IPS-NIHi7 (cell line): ENCODE measurements around the gene MGAT5B.

Source experiments
- DNase-seq: peaks from one replicate; pipeline ENCODE4 v3.0.0; 2012; ENCODE audit warnings: mixed read lengths; ENCODE audit errors: extremely low spot score

The MGAT5B gene

GRCh38 chr17:76927577-76927976 lies 59.4 kb downstream of the MGAT5B start:
- DNase-seq: no peak

DNA sequence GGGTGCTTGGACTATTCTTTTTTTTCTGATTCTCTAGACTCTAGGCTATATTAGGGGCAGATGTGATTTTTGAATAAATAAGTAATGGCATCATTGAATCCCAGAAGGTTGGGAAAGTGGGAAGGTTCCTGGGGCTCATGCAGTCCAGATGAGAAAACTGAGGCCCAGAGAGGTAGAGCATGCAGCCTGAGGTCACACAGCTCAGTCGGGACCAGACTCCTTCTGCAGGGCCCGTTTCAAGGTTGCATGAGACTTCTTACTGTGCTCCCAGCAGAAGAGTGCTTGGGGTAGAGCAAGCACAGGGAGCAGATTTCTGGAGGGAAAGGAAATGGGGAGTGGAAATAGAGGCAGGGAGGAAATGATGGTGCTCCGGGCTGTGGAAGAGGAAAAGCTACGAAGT lies 59.8 kb downstream of the MGAT5B start:
- no peak for DNase-seq

DNA sequence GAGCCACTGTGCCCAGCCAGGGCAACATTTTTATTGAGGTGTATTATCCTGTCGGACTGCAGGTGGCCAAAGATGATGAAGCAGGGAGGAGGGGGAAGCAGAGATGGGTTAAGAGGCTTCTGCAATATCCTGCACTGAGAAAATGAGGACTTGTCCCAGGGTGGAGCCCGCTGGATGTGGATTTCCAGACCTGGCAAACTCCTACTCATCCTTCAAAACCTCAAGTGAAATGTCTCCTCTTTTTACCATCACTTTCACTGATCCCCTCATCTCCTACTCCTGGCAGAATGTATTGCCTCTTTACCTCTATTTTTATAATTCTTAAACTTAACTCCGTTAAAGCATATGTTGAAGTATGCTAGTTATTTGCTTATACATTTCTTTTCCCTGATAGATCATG lies 60.9 kb downstream of the MGAT5B start:
- no peak for DNase-seq

DNA sequence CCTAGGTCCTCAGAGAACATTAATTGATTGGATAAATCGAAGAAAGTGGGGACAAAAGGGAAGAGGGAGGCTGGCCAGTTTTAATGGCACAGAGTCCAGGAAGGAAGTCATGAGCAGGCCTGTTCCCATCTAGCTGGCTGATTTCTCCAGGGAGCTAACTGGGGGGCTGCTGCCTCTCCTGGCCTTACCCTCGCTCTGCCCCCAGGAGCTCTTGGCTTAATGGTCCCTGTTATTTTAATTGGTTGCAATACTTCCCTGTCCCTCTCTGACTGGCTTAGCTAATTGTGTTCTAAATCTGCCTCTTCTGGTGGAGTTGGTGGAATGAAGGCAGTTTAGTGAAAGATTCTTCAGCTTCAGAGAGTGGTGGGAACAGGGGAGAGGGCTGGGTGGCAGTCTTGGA lies 61.4 kb downstream of the MGAT5B start:
- DNase-seq: no peak

GRCh38 chr17:76930107-76930506 lies 61.9 kb downstream of the MGAT5B start:
- no peak for DNase-seq

GRCh38 chr17:76932402-76933333 lies 64.5 kb downstream of the MGAT5B start:
- no peak for DNase-seq

- no peak for DNase-seq
Observed at GRCh38 chr17:76934561-76935320, 66.5 kb downstream of the MGAT5B start.

GRCh38 chr17:76935331-76935730 lies 67.1 kb downstream of the MGAT5B start:
- no peak for DNase-seq

GRCh38 chr17:76937238-76937637 lies 69.0 kb downstream of the MGAT5B start:
- no peak for DNase-seq

GRCh38 chr17:76938009-76938408 lies 69.8 kb downstream of the MGAT5B start:
- DNase-seq: no peak

DNA sequence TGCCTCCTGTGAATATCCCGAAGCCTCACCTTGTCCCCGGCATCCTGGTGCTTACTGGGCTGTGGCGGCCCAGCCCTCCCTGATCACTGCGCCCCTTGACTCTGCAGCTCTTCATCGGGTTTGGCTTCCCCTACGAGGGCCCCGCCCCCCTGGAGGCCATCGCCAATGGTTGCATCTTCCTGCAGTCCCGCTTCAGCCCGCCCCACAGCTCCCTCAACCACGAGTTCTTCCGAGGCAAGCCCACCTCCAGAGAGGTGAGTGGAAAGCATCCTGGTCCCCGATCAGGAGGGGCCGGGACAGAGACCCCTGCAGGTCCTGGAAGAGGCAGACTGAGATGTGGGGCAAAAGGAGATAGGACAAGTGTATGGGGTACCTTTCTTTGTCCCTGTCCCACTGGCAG lies 72.1 kb downstream of the MGAT5B start:
- peak; percentile 66 for DNase-seq

GRCh38 chr17:76940738-76941350 lies 72.6 kb downstream of the MGAT5B start:
- peak; percentile 77 for DNase-seq

GRCh38 chr17:76943202-76943601 lies 75.0 kb downstream of the MGAT5B start:
- no peak for DNase-seq

DNA sequence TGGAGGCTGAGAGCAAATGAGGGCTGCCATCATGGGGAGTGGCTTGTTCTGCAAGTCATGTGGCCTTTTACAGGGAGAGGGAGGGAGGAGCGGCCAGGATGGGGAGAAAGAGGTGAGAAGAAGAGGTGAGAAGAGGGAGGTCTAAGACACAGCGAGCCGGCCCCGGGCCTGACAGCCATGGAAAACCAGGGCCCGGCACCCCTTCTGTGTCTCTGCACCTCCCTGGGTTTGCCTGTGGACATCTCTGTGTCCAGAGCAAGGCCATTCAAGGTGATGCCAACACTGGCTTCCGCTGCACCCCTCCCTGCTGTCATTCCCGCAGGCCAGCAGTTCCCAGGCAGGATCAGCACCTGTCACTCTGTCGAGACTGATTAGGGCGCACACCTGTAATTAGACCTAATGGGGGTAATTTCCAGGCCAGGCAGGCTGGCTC lies 75.6 kb downstream of the MGAT5B start:
- no peak for DNase-seq

DNA sequence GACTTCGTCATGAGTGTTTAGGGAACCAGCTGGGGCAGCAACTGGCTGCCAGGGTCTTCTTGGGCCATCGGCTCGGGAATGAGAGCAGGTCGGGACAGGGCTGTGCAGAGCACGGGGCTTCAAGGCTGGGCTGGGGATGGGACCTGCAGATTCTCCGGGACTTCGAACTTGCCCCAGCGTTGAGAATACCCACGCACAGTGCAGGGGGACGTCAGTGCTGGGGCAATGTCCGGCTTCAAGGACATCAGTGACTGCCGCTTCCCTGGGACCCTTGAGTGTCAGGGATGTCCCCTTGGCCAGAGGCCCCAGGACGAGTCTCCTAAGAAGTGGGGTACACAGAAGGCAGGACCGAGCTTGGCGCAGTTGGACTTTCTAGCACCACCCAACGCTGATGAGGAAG lies 76.3 kb downstream of the MGAT5B start:
- no peak for DNase-seq

DNA sequence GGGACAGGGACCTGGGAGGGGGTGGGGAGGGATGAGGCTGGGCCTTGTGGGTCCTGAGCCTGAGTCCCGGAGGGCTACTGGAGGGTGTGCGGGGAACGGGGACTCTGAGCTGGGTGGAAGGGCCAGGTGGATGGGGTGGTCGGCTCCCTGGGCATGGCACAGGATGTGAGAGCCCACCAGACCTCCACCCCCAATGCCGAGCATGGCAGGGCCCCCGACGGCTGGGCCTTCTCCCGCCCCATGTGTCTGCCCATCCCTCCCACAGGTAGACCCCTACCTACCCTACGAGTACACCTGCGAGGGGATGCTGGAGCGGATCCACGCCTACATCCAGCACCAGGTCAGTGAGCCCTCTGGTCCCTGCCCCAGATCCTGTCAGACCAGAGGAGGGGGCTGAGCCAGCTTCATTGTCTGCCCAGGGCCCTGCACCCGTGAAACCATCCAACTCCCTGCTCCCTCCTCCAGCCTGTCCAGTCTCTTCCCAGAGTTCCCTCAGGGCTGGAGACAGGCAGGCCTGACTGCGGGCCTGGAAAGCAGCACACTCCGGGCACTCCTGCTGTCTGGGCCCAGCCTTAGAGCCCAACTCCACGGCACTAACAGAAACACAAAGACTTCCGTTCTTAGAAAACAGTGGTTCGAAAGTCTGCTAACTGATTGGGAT lies 78.0 kb downstream of the MGAT5B start:
- DNase-seq: no peak

- no peak for DNase-seq
Observed at GRCh38 chr17:76946772-76947135, 78.5 kb downstream of the MGAT5B start.

DNA sequence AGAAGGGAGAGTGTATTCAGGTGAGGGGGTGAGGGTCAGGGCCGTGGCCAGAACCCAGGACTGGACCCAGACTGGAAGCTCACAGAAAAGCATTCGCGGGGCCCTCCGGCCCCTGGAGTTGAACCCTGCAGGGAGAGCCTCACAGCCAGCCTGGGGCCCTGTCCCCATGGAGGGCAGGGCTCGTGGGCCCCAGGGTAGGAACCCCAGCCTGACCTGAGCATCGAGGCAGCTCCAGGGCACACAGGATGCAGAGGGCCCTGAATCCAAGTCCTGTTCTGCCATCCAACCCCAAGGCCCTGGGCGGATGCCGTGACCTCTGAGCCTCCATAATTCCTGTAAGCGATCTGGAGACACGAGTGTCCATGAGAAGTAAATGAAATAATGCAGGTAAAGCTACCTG lies 79.1 kb downstream of the MGAT5B start:
- DNase-seq: no peak

DNA sequence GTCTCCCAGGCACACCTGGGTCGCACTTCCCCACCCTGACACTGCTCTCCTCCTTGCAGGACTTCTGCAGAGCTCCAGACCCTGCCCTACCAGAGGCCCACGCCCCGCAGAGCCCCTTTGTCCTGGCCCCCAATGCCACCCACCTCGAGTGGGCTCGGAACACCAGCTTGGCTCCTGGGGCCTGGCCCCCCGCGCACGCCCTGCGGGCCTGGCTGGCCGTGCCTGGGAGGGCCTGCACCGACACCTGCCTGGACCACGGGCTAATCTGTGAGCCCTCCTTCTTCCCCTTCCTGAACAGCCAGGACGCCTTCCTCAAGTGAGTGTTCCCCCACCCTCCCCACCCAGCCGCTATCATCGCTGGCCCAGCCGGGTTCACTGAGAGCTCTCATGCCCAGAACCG lies 79.6 kb downstream of the MGAT5B start:
- DNase-seq: no peak

DNA sequence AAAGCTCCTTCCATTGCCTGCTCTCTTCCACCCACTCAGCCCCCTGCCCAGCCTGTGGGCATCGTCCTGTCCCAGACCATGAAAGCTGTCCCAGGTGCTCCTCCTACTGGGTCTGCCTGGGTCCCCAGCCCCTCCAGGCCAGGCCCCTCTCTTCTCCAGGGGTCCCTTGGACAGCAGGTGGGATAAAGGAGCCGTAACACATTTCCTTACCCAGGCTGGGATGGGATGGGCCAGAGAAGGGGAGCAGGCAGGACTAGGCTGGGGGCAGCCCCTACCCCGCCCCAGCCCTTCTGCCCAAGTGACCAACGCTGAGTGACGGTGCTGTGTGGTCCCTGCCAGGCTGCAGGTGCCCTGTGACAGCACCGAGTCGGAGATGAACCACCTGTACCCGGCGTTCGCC lies 80.1 kb downstream of the MGAT5B start:
- no peak for DNase-seq

DNA sequence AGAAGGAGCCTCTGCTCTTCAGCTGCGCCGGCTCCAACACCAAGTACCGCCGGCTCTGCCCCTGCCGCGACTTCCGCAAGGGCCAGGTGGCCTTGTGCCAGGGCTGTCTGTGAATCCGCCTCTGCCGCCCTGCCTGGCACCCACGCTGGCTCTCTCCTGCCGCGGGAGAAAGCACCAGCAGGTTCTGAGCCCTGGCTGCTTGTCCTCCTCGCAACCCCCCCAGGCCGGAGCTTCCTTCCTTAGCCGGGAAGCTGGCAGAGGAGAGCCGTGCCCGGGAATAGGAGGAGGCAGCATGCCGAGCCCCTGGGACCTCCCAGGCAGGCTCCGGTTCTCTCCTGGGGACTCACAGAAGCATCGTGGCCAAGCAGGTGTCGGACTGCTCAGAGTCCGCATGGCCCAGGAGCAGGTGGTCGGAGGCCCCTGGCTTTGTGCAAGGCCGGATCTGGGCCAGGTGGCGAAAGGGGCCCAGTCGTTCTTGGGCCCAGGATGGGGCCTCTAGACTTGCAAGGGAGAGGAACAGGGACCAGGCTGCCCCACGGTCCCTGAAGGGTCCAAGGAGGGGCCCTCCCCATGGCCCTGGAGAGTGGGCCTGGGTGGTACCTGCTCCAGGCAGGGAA lies 80.6 kb downstream of the MGAT5B start:
- no peak for DNase-seq
